ENCODE data around the gene RAB40AL. TPM values are rescaled to one million over a fixed set of nuclear protein-coding genes. Genes with fewer than 3 reads are reported as not detected.
"Not testable (repeated sequence)": the region's sequence is repeated elsewhere in the genome, so short reads cannot be mapped to it uniquely, and the experiment has no call there.

Gene RAB40AL
- total and polyA plus RNA-seq, 2 donors, result 0.79 TPM; not detected in 1

GRCh38 chrX:102966701-102967100 lies 29.6 kb downstream of the RAB40AL start:
- 87% methylated on average over 3 of the region's 3 CpGs for WGBS
- DNase-seq (ENCODE audit: extremely low spot score), result no peak
- H3K36me3 ChIP-seq (ENCODE audit: insufficient read depth), result no peaks in the 10 kb centered on the region

GRCh38 chrX:102968216-102968615 lies 31.1 kb downstream of the RAB40AL start:
- WGBS, result 91% methylated on average over 2 of the region's 2 CpGs

More at GRCh38 chrX:102966701-102967100, 29.6 kb downstream of the RAB40AL start:
- Histone ChIP-seq H3K27ac (ENCODE audit: low read depth) (no peak overlapping the region), H3K4me3 (ENCODE audit: low read depth, low read length) (no peak overlapping the region), H3K4me1 (ENCODE audit: insufficient read depth) (no peaks in the 10 kb centered on the region)

GRCh38 chrX:102971536-102971935 lies 34.5 kb downstream of the RAB40AL start:
- H3K36me3 ChIP-seq (ENCODE audit: insufficient read depth); H3K4me1 ChIP-seq (ENCODE audit: insufficient read depth); H3K4me3 ChIP-seq (ENCODE audit: low read depth, low read length); H3K27ac ChIP-seq (ENCODE audit: low read depth); DNase-seq (ENCODE audit: extremely low spot score): not testable (repeated sequence)

More at GRCh38 chrX:102968216-102968615, 31.1 kb downstream of the RAB40AL start:
- Histone ChIP-seq H3K27ac (ENCODE audit: low read depth) (no peak overlapping the region), H3K4me1 (ENCODE audit: insufficient read depth) (no peaks in the 10 kb centered on the region), H3K4me3 (ENCODE audit: low read depth, low read length) (no peak overlapping the region), H3K36me3 (ENCODE audit: insufficient read depth) (no peaks in the 10 kb centered on the region)
- DNase-seq (ENCODE audit: extremely low spot score), result no peak

- WGBS, result 95% methylated on average over 2 of the region's 2 CpGs
- H3K4me3 ChIP-seq (ENCODE audit: low read depth, low read length), result no peak overlapping the region
Measured at GRCh38 chrX:102975016-102975415, 37.9 kb downstream of the RAB40AL start.

GRCh38 chrX:102976286-102976685 lies 39.2 kb downstream of the RAB40AL start:
- WGBS, result 75% methylated on average over 1 of the region's 1 CpG
- Histone ChIP-seq H3K4me3 (ENCODE audit: low read depth, low read length) (no peak overlapping the region), H3K4me1 (ENCODE audit: insufficient read depth) (no peaks in the 10 kb centered on the region), H3K27ac (ENCODE audit: low read depth) (no peak overlapping the region), H3K36me3 (ENCODE audit: insufficient read depth) (no peaks in the 10 kb centered on the region)
- DNase-seq (ENCODE audit: extremely low spot score), result no peak

More at GRCh38 chrX:102975016-102975415, 37.9 kb downstream of the RAB40AL start:
- no peak for DNase-seq (ENCODE audit: extremely low spot score)
- Histone ChIP-seq H3K27ac (ENCODE audit: low read depth) (no peak overlapping the region), H3K4me1 (ENCODE audit: insufficient read depth) (no peaks in the 10 kb centered on the region), H3K36me3 (ENCODE audit: insufficient read depth) (no peaks in the 10 kb centered on the region)

- H3K36me3 ChIP-seq (ENCODE audit: insufficient read depth), result no peaks in the 10 kb centered on the region
- 22% methylated on average over 4 of the region's 4 CpGs for WGBS
Measured at GRCh38 chrX:102976793-102977495, 39.9 kb downstream of the RAB40AL start.

GRCh38 chrX:102978594-102978993 lies 41.5 kb downstream of the RAB40AL start:
- 89% methylated on average over 9 of the region's 9 CpGs for WGBS
- no peak overlapping the region for H3K4me3 ChIP-seq (ENCODE audit: low read depth, low read length)
- H3K4me1 ChIP-seq (ENCODE audit: insufficient read depth), result no peaks in the 10 kb centered on the region
- H3K36me3 ChIP-seq (ENCODE audit: insufficient read depth), result no peaks in the 10 kb centered on the region
- no peak for DNase-seq (ENCODE audit: extremely low spot score)
- no peak overlapping the region for H3K27ac ChIP-seq (ENCODE audit: low read depth)

More at GRCh38 chrX:102976793-102977495, 39.9 kb downstream of the RAB40AL start:
- DNase-seq (ENCODE audit: extremely low spot score), result no peak
- H3K4me3 ChIP-seq (ENCODE audit: low read depth, low read length), result no peak overlapping the region
- H3K4me1 ChIP-seq (ENCODE audit: insufficient read depth), result no peaks in the 10 kb centered on the region
- no peak overlapping the region for H3K27ac ChIP-seq (ENCODE audit: low read depth)

GRCh38 chrX:102979536-102979935 lies 42.5 kb downstream of the RAB40AL start:
- Histone ChIP-seq H3K27ac (ENCODE audit: low read depth) (no peak overlapping the region), H3K4me1 (ENCODE audit: insufficient read depth) (no peaks in the 10 kb centered on the region), H3K4me3 (ENCODE audit: low read depth, low read length) (no peak overlapping the region), H3K36me3 (ENCODE audit: insufficient read depth) (no peaks in the 10 kb centered on the region)
- 87% methylated on average over 2 of the region's 2 CpGs for WGBS
- DNase-seq (ENCODE audit: extremely low spot score), result no peak

GRCh38 chrX:102983205-102983604 lies 46.1 kb downstream of the RAB40AL start:
- DNase-seq (ENCODE audit: extremely low spot score), result no peak
- WGBS, result 88% methylated on average over 2 of the region's 2 CpGs
- Histone ChIP-seq H3K4me3 (ENCODE audit: low read depth, low read length) (no peak overlapping the region), H3K36me3 (ENCODE audit: insufficient read depth) (no peaks in the 10 kb centered on the region), H3K4me1 (ENCODE audit: insufficient read depth) (no peaks in the 10 kb centered on the region), H3K27ac (ENCODE audit: low read depth) (no peak overlapping the region)

GRCh38 chrX:102985192-102985591 lies 48.1 kb downstream of the RAB40AL start:
- Histone ChIP-seq H3K27ac (ENCODE audit: low read depth) (no peak overlapping the region), H3K36me3 (ENCODE audit: insufficient read depth) (no peaks in the 10 kb centered on the region), H3K4me1 (ENCODE audit: insufficient read depth) (no peaks in the 10 kb centered on the region), H3K4me3 (ENCODE audit: low read depth, low read length) (no peak overlapping the region)
- WGBS, result 65% methylated on average over 3 of the region's 3 CpGs
- no peak for DNase-seq (ENCODE audit: extremely low spot score)

Other genes with a start within 250 kb of the RAB40AL start
- 44.2 TPM for gene GPRASP2, start 224.8 kb upstream of the RAB40AL start, total RNA-seq
- gene GPRASP2, start 224.8 kb upstream of the RAB40AL start, polyA plus RNA-seq, result 17.7 TPM
- 14.3 TPM for gene GPRASP3, start 216.5 kb upstream of the RAB40AL start, total RNA-seq
- gene GPRASP3, start 216.5 kb upstream of the RAB40AL start, polyA plus RNA-seq, result 4.4 TPM
- gene BEX1, start 126.9 kb downstream of the RAB40AL start, total RNA-seq, result 3.5 TPM
- 5.7 TPM for gene BEX1, start 126.9 kb downstream of the RAB40AL start, polyA plus RNA-seq
- not detected for gene NXF3, start 155.9 kb downstream of the RAB40AL start, total RNA-seq
- 0.08 TPM for gene NXF3, start 155.9 kb downstream of the RAB40AL start, polyA plus RNA-seq

Measured in urinary bladder (tissue), 4 donors.